NCI-H2107 (cell line): ENCODE data around the gene SRPK1.
A peak's percentile ranks its signal among the peaks of the same experiment; 100 is the strongest.

ENCODE experiments used
- DNase-seq: peaks from one replicate; lab custom pipeline; 2025; lab: John Stamatoyannopoulos, UW

The SRPK1 gene

DNA sequence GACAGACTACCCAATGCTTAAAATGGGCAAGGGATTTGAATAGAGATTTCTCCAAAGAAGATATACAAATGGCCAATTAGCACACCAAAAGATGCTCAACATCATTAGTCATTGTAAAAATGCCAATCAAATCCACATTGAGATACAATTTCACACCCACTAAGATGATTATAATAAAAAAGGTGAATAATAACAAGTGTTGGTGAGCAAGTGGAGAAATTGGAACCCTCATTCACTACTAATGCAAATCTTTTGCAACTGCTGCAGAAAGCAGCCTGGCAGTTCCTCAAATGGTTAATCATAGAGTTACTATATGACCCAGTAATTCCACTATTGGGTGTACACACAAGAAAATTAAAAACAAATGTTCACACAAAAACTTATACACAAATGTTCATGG, 103.4 kb downstream of the SRPK1 start:
- no peak for DNase-seq

DNA sequence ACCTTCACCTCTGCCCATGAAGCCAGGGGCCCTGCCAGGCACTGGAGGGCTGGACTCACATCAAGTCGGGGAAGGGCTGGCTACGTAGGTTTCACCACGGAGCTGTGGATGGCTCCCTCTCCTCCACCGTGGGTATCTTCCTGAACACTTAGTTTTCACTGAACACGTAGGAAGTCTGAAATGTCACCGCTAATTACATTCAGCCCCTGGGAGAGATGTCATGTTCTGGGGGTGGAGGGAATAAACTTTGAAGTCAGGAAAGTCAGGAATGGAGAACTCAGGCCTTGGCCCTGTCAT, 109.3 kb downstream of the SRPK1 start:
- DNase-seq = no peak

DNA sequence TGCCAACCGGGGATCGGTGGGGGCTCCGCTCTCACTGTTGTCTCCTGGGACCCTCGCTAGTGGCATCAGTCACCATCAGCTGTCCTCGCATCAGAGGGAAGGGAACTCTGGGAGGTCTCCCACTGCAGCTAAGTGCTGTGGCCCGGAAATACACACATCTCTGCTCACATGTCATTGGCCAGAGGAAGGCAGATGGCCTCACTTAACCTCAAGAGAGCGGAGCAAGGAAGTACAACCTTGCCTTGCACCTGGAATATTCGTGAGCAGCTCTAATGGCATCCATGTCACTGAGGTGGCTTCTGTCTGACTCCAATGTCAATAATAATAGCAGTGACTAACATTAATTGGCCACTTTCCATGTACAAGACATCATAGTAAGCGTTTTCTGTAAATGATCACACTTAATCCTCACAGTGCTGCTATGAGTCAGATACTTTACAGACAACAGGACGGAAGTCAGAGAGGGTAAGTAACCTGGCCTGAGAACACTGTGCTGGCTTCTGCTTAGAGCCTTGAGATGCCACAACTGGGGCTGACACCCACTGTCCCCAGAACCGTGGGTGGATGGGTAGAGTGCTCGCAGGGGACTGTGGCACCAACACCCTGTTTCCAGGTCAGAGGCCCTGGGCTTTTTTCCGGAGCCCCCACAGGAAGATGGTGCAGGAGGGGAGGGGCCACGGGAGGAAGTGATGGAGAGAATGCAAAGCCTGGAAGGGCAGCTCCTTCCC, 109.8 kb downstream of the SRPK1 start:
- no peak for DNase-seq

DNA sequence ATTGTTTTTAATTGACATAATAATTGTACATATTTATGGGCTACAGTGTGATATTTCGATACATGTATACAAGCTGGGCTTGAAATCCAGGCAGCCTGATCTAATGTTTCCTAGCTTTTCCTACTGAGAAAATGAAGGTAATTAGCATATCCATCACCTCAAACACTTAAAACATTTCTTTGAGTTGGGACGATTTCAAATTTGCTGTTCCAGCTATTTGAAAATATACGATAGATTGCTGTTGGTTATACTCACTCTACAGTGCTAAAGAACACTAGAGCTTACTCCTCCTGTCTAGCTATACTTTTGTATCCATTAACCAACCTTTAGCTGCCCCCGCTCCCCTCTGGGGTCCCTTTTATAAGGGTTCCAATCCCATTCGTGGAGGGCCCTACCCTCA, 111.1 kb downstream of the SRPK1 start:
- no peak for DNase-seq

DNA sequence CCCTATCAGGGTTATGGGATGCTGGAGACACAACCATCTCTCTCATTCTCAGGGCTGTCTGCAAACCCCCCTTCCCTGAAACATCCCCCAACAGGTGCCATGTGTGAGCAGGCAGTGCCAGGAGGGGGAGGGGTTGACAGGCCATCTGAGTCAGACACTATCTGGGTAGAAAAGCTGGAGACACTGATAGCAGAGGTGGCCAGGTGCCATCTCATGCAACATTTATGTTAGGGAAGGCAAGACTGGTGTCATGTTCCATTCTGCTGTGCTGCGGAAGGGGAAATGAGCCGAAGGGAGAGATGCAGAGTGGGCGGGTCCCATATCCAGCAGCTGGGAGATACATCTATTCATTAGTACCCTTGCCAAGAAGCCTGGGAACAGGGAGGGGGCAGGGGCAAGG, 112.2 kb downstream of the SRPK1 start:
- DNase-seq = peak; percentile 82

DNA sequence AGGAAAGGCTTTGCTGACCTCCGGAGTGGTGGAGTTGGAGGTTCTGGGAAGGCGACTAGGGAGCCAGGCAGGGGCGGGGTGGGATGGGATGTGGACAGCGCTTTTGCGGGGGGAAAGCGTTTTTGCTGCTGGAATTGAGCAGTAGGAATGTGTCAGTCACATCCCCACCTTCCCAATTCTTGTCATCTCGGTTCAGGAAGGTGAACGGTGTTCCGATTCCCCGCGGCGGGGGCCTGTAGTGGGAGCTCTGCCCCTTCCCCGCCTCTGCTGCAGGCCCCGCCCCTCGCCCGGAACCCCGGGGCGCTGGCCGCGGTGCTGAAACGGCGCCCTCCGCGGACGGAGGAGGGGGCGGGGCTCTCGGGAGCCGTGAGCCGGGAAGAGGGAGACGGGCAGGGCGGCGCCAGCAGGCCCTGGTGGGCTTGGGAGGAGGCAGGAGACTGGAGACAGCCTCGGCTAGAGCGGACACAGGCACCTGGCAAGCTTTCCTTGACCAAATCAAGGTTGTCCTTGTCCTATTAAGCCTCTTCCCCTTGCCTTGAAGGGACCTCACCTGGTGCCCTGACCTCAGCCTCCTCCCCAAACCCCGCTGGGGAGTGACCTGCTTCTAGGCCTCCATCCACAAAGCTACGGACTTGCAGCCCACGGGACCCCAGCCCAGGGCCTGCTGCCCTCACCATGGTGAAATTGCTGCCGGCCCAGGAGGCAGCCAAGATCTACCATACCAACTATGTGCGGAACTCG, 115.7 kb downstream of the SRPK1 start, which contains the start of gene LHFPL5:
LHFPL5 (plus strand) TSS at position 357 of the 741 bp plus-strand sequence; CDS start at position 676, 319 bp downstream.
- DNase-seq = peak; percentile 11

DNA sequence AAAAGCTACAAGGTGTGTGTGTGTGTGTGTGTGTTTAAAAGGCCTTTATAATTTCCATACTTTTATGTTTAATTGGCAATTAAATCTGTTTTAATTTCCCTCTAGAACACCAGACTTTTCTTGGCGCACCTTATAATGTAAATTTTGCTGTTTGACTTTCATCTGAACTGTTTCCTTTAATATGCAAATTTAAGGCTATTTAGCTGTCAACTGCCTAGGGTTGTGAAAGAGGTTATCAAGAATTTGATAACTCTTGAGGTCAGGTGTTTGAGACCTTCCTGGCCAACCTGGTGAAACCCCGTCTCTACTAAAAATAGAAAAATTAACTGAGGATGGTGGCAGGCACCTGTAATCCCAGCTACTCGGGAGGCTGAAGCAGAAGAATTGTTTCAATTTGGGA, 119.8 kb downstream of the SRPK1 start:
- no peak for DNase-seq

DNA sequence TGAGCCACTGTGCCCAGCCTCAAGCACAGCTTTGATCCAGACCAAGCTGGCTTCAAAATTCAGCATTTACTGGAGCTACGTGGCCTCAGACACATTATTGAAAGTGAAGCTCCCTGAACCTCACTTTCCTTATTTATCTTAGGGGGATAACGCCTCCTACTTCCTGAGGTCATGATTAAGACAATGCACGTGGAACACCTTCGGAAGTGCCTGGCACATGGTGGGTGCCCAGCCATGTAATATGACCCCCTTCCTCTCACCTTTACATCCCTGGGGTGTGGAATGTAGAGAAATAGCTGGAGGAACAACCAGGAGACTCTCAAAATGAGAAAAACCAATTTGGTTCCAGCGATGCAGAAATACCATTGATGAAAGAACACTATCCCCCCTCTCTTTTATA, 122.2 kb downstream of the SRPK1 start:
- DNase-seq = no peak

DNA sequence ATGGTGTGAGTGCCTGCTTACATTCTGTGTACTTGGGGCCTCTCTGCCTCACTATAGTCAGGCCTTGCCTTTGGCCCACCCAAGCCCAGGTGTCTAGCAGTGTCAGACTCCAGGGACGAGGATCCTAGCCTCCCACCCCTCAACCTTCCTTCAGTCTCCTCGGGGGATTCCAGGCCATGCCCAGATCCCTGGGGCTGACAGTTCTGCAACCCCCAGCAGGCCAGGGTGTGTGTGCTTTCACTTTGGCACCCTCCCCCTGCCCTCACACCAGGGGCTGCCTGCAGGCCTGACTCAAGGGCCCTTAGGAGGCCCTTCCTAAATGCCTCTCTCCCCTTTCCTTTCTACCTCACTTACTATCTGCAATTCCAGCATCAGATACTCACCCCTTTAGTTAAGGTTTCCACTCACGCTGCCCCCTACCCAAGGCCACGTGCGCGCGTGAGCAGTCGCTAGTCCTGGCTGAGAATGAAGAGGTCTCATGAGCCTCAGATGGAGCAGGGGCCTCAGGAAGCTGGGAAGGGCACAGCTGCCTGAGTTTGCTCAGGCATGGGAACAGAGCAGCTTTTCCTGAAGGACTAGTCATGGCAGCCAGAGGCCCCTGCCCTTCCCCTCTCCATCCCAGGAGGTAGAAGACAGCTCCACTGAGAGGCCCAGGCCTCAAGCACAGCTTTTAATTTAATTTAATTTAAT, 122.9 kb downstream of the SRPK1 start:
- no peak for DNase-seq

DNA sequence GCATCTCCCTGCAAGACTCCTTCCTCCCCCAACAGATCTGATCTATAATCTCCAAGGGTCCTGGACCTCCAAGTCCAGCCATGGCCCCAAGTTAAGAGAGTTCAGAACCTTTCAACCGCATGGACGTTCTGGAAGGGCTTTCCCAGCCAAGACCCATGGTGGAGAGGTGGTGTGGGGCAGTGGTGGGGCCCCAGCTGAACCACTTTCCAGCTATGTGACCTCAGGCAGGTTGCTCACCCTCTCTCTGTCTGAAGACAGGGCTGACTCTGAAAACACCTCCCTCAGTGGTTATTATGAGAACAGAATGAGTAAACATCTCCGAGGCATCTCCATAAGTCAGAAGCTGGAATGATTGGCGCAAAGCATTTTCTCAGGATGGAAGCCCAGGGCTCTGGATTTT, 124.7 kb downstream of the SRPK1 start:
- no peak for DNase-seq

DNA sequence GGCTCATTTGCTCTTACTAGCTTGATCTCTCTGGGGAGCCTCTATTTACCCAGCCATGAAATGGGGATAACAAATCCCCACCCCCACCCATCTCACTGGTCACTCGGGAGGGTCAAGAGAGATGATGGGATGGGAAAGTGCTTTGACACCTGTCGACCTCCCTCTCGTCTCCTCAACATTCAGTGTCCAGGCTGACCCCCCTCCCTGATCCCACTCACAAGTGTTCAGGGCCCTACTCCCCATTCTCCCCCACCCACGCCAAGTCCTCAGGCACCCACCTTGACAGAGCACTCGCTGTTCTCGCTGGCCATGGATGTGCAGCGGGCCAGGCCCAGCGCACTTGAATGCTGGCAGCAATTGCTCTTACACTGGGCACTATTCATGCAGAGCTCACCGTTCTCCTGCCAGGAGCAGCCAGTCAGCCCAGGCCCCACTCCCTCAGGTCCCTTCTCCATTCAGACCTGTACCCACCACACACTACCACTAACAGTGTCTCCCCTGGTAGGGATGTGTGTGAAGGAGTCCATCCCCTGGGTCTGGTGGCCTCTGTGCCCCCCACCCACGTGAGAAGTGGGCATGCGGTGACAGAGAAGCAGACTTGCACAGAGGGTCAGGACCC, 125.3 kb downstream of the SRPK1 start:
- DNase-seq = no peak

DNA sequence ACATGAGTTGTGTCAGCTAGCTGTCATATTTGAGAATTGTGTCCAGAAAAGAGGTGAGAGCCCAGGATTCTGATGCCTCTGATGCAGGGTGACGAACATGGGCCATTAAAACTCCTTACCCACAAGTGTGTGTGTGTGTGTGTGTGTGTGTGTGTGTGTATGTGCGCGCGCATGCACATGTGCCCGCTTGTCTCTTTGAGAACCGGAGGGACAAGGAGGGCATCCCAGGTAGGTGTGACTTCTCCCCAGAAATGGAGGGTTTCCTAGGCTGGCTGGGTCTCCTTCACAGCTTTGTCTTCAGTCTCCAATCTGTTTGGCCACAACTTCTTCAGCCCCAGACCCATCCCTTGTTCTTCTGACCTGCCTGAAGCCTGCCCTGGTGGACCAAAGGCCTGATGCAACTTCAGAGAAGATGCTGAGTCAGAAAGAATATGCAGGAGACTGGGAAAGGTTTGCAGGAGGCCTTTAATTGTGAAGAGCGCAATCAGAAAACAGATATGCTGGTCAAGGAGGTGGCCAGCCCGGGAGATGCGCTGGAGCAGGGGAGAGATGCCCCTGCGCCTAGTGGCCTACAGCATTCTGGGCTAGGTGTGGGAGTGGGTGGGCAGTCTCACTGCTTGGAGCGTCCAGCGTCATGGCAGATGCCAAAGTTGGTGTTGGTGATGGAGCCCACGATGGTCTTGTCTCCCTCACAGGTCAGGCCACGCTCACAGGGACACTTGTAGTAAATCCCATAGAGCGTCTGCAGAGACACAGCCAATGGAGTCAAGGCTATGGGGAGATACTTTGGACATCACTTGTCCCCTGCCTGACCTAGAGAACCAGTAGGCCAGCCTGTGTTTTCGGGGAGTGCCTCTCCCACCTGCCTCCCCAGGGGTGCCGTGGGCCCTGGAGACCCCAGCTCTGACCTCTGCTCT, 126.1 kb downstream of the SRPK1 start:
- DNase-seq = no peak

DNA sequence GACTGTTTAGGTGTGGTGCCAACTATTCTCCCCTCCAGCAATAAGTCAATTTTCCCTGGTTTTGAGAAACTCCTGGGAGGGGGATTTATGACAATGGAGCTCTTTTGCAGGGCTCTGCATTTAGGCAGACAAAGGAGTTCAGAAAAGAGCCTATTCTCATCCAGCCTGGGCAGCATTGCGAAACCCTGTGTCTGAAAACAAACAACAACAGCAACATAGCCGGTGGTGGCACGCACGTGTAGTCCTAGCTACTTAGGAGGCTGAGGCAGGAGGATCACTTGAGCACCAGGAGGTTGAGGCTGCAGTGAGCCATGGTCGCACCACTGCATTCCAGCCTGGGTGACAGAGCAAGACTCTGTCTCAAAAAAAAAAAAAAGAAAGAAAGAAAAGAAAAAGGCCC, 130.2 kb downstream of the SRPK1 start:
- no peak for DNase-seq

DNA sequence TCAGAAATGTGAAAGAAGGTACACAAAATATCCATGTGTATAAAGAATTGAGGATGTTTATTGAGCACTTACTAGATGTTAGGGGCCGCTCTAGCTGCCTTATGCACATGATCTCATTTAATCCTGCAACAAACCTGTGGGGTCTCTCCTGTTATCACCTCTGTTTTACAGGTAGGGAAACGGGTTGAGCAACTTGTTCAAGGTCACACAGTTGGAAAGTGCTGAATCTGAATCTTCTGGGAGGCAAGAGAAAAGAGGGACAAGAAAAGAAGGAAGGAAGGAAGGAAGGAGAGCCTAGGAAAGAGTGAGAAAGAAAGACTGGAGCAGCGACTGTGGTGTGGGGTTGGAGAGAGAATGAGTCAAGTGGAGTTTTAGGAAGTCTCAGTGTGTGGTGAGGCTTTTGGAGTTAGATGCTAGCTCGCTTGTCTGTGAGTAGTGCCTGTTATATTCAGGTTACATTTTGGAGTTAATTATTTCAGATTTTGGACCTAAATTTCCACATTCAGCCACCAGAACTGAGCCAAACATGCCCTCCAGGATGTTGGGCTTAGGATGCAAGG, 132.4 kb downstream of the SRPK1 start:
- DNase-seq = no peak

DNA sequence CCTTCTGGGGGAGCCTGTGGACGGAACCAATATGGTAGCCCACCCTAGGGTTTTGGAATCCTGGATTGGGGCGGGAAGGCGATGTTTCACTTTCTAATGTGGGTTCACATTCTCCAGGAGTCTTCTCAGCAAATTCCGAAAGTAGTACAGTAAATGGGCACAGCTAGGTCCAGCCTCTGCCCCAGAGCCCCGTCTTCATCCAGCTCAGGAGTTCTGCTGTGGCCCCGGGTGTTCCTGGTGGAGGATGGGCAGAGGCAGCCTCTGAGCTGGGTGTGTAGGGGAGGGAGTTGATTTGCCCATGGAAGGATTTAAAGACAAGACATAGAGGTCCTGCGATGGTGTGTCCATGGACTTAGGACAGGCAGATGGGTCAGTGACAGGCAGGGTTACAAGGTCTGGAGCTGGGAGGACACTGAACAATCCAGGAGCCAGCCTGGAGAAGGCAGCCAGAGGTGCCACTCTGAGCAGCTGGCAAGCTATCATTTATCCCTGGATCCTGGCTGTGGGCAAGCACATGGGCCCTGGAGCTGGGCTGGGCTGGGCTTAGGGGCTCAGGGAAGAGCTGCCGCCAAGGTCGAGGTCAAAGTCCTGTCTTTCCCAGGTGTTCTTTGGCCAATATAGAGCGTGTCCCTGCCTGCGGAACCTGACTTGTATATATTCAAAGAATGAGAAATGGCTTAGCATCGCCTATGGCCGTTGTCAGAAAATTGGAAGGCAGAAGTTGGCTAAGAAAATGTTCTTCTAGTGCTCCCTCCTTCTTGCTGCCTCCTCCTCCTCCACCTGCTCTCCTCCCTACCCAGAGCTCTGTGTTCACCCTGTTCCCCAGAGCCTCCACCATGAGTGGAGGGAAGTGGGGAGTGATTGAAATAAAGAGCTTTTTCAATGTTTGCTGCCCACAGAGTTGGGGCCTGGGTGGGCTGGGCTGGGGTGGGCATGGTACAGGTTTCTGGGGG, 133.4 kb downstream of the SRPK1 start:
- no peak for DNase-seq

DNA sequence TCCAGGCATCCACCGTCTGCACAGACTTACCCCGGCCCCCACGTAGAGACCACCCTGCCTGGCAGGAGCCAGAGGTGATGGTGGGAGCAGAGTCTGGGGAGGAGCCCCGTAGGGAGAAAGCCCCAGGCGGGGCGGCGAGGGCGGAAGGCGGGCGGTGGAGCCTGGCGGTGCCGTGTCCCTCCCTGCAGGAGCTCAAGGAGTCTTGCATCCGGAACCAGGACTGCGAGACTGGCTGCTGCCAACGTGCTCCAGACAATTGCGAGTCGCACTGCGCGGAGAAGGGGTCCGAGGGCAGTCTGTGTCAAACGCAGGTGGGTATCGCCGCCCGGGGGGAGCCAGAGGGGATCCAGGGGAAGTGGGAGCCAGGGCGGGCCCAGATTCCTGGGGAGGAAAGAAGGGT, 134.1 kb downstream of the SRPK1 start:
- no peak for DNase-seq

DNA sequence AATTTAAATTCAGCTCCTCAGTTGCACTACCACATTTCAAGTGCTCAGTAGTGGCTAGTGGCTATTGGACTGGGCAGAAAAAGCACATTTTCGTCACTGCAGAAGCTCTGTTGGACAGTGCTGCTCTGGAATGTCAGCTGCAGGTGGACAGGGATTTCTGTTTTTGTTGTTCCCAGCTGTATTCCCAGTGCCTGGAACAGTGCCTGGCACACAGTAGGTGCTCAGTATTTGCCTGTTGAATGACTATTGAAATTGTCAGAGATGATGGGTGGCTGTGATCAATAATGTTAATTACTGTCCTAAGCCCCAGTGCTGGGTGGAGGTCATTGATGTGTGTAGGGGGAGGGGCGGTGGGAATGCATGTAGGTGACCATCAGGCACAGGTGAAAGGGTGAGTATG, 134.6 kb downstream of the SRPK1 start:
- no peak for DNase-seq

DNA sequence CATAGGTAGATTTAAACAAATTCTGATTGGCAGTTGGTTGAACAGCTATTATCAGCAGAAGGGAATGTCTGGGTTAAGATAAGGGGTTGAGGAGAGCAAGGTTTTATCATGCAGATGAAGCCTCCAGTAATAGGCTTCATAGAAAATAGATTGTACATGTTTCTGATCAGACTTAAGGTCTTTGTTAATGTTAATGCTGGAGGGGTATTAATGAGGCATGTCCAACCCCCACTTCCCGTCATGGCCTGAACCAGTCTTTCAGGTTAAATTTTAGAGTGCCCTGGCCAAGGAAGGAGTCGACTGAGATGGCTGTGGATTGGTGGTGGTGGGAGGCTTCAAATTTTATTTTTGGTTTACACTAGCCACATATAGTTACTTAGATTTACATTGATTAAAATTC, 136.7 kb downstream of the SRPK1 start:
- no peak for DNase-seq
